SK-N-MC (cell line): ENCODE measurements around the gene PPP1CC.

Experiments used
- EZH2 ChIP-seq: fragments of 200-600 bp; sonication (generic); IDR thresholded peaks from one replicate; pipeline ENCODE4 v1.6.1; 2017; ENCODE audit warnings: antibody characterized with exemption
- POLR2AphosphoS5 ChIP-seq: IDR thresholded peaks from 2 replicates; pipeline ENCODE4 v1.6.1; 2012; ENCODE audit warnings: mild to moderate bottlenecking, low read depth, low read length, borderline replicate concordance

GRCh38 chr12:110686294-110686903 is 56.3 kb downstream of the PPP1CC start:
- TF ChIP-seq EZH2, result no peak
- TF ChIP-seq POLR2AphosphoS5, result no peak
